Keratinocyte (primary cell): ENCODE results near the gene FHOD3. TPM values are rescaled to one million over a fixed set of nuclear protein-coding genes. Genes with fewer than 3 reads are reported as not detected.

ENCODE experiments used
- DNase-seq: peaks from one replicate; pipeline ENCODE4 v3.0.0-alpha.2; 2011; ENCODE audit warnings: low read depth, missing footprints, low spot score
- FAIRE-seq: peaks from 2 replicates; lab custom pipeline; 2011; peaks lifted over from hg19 to GRCh38; lab: Jason Lieb, UNC
- H2AFZ ChIP-seq: 2 replicates; pipeline ENCODE4 v1.6.0; 2012; ENCODE audit warnings: low read length, control low read depth, inconsistent platforms; ENCODE audit not compliant: control insufficient read depth
- H3K27ac ChIP-seq: 2 replicates; pipeline ENCODE4 v1.5.1; 2011; ENCODE audit warnings: low read length; ENCODE audit not compliant: control insufficient read depth, insufficient read depth
- H3K27me3 ChIP-seq: 3 replicates; pipeline ENCODE4 v1.6.0; 2011; ENCODE audit warnings: low read length; ENCODE audit not compliant: control insufficient read depth, insufficient read depth; ENCODE audit errors: extremely low read depth
- H3K36me3 ChIP-seq, 2 experiments: 2 replicates in 1 of 2; 3 replicates in 1 of 2; pipeline ENCODE4 v1.5.1; 2011; ENCODE audit warnings: low read length in 2 of 2, mild to moderate bottlenecking in 1 of 2; ENCODE audit not compliant: control insufficient read depth in 2 of 2, insufficient read depth in 2 of 2; ENCODE audit errors: extremely low read depth in 1 of 2
- H3K4me1 ChIP-seq: 3 replicates; pipeline ENCODE4 v1.5.1; 2011; ENCODE audit warnings: low read length; ENCODE audit not compliant: control insufficient read depth, insufficient read depth; ENCODE audit errors: extremely low read depth
- H3K4me2 ChIP-seq: 3 replicates; pipeline ENCODE4 v1.6.0; 2011; ENCODE audit warnings: low read depth, low read length; ENCODE audit not compliant: control insufficient read depth, insufficient read depth; ENCODE audit errors: extremely low read depth
- H3K4me3 ChIP-seq, 3 experiments: fragments of 200-600 bp in 1 of 3; sonication (generic) in 1 of 3; 2 replicates in 2 of 3; 3 replicates in 1 of 3; pipeline ENCODE4 v1.5.1; 2011 to 2016; ENCODE audit warnings: low read length in 3 of 3, mild to moderate bottlenecking in 3 of 3, control low read depth in 2 of 3, inconsistent platforms in 1 of 3, low read depth in 1 of 3, mixed read lengths in 1 of 3, mixed run types in 1 of 3, moderate library complexity in 1 of 3; ENCODE audit not compliant: control insufficient read depth in 2 of 3, insufficient read depth in 2 of 3; ENCODE audit errors: extremely low read depth in 1 of 3
- H3K79me2 ChIP-seq: 2 replicates; pipeline ENCODE4 v1.6.0; 2012; ENCODE audit warnings: low read length; ENCODE audit not compliant: control insufficient read depth, insufficient read depth
- H3K9ac ChIP-seq: 3 replicates; pipeline ENCODE4 v1.6.0; 2011; ENCODE audit warnings: low read length; ENCODE audit not compliant: control insufficient read depth, insufficient read depth; ENCODE audit errors: extremely low read depth
- H3K9me1 ChIP-seq: 3 replicates; pipeline ENCODE4 v1.6.0; 2011; ENCODE audit warnings: low read length; ENCODE audit not compliant: control insufficient read depth, insufficient read depth; ENCODE audit errors: extremely low read depth
- H3K9me3 ChIP-seq: 2 replicates; pipeline ENCODE4 v1.5.1; 2012; ENCODE audit warnings: low read depth, low read length; ENCODE audit not compliant: control insufficient read depth
- H4K20me1 ChIP-seq: 3 replicates; pipeline ENCODE4 v1.6.0; 2011; ENCODE audit warnings: low read length; ENCODE audit not compliant: control insufficient read depth, insufficient read depth; ENCODE audit errors: extremely low read depth
- CTCF ChIP-seq, 3 experiments: IDR thresholded peaks in 1 of 3; conservative IDR thresholded peaks in 1 of 3; optimal IDR thresholded peaks in 1 of 3; 2 replicates in 2 of 3; 3 replicates in 1 of 3; pipeline versions ENCODE3 to v1.5.1; 2011; ENCODE audit warnings: low read length in 3 of 3, mild to moderate bottlenecking in 3 of 3, moderate library complexity in 2 of 3, control low read depth in 1 of 3, inconsistent platforms in 1 of 3; ENCODE audit not compliant: insufficient read depth in 2 of 3; ENCODE audit errors: extremely low read depth in 1 of 3
- EZH2 ChIP-seq: IDR thresholded peaks from one replicate; pipeline ENCODE4 v1.6.1; 2012; ENCODE audit warnings: inconsistent platforms, mild to moderate bottlenecking, low read length, moderate library complexity
- dilution Hi-C: fragments of 300-500 bp; cut with MboI; formaldehyde crosslinking; loops from one replicate; pipeline ENCODE4 v1.7.0; 2020; ENCODE audit warnings: low sequenced_read_pairs; ENCODE audit not compliant: extremely low pct_ligation_motif_present
- polyA plus RNA-seq, 5 experiments: library from polyadenylated mRNA; depleted of rRNA in 3 of 5; stranded (reverse) in 3 of 5; stranded (forward) in 1 of 5; unstranded in 1 of 5; fragments of >200 nt; gene quantifications; 1 replicate in 1 of 5; 2 replicates in 3 of 5; 3 replicates in 1 of 5; pipeline versions ENCODE4 v1.2.1 to v1.2.3, GENCODE V29; 2011 to 2012; ENCODE audit warnings: missing spikeins in 2 of 5, low read depth in 1 of 5, low replicate concordance in 1 of 5

The FHOD3 gene
- polyA plus RNA-seq, 1 donor (not counting 4 experiments of a cell fraction or from before 2014, with no cell fraction given), result 7.7 TPM

GRCh38 chr18:36419188-36419899 lies 121.8 kb downstream of the FHOD3 start:
- Histone ChIP-seq H3K4me3 (no peak overlapping the region), H3K27me3 (no peaks in the 10 kb centered on the region), H2AFZ (no peak overlapping the region), H4K20me1 (no peaks in the 10 kb centered on the region), H3K27ac (no peak overlapping the region), H3K79me2 (no peaks in the 10 kb centered on the region), H3K9me1 (no peaks in the 10 kb centered on the region), H3K4me2 (peak overlapping the region; percentile 3), H3K9me3 (no peaks in the 10 kb centered on the region), H3K9ac (no peak overlapping the region), H3K36me3 (no peaks in the 10 kb centered on the region), H3K4me1 (peaks cover 14% of the 10 kb centered on the region)
- peak; percentile 53 for FAIRE-seq
- no peak for TF ChIP-seq CTCF (optimal IDR thresholded peaks at IDR 0.05 in 1 of 3, IDR thresholded peaks at IDR 0.05 in 1 of 3, conservative IDR thresholded peaks at IDR 0.05 in 1 of 3; ENCODE audit: extremely low read depth in 1 of 3, insufficient read depth in 2 of 3, low read length in 3 of 3)
- no peak for DNase-seq
- dilution Hi-C loops, result no loop called here

DNA sequence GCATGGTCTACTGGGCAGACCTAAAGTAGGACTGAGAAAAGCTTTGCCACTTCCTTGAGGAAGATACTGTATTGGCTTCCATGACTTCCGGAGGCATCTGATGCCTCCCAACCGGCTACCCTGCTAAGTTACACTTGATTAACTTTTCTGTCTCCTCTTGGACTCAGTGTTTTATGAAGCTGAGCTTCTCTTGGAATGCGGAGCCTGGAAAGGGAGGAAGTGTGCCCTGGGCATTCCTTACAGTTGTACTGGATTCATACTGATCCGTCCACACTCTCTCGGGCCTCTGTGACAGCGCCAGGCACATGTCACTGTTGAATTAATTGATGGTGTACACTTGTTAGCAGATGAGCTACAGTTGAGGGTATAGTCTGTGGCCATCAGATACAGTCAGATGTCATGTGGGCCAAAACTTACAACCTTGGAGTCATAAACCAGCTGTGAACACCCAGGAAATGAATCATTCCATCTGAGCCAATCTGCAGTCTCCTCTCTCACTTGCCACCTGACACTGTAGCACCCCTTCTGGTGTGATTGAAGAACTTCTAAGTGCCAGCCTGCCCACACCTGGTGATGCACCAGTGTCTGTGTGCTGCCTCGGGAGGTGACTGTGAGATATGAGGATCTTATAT lies 122.5 kb downstream of the FHOD3 start:
- FAIRE-seq (peak; percentile 86), DNase-seq (peak; percentile 40)
- no peak overlapping the region for H3K27ac ChIP-seq
- H3K79me2 ChIP-seq, result no peaks in the 10 kb centered on the region
- H4K20me1 ChIP-seq, result no peaks in the 10 kb centered on the region
- no peaks in the 10 kb centered on the region for H3K36me3 ChIP-seq
- no peaks in the 10 kb centered on the region for H3K9me3 ChIP-seq
- H2AFZ ChIP-seq, result no peak overlapping the region
- H3K4me2 ChIP-seq, result peak overlapping the region; percentile 3
- no peaks in the 10 kb centered on the region for H3K9me1 ChIP-seq
- H3K27me3 ChIP-seq, result no peaks in the 10 kb centered on the region
- TF ChIP-seq EZH2, result no peak
- TF ChIP-seq CTCF (optimal IDR thresholded peaks at IDR 0.05 in 1 of 3, IDR thresholded peaks at IDR 0.05 in 1 of 3, conservative IDR thresholded peaks at IDR 0.05 in 1 of 3; ENCODE audit: extremely low read depth in 1 of 3, insufficient read depth in 2 of 3, low read length in 3 of 3), result peak; percentile 67 to 79 (median 67)
- peaks cover 14% of the 10 kb centered on the region for H3K4me1 ChIP-seq
- no peak overlapping the region for H3K4me3 ChIP-seq
- no peak overlapping the region for H3K9ac ChIP-seq
- dilution Hi-C loops, result no loop called here
